Colon (tissue), 2 donors: ENCODE data around the gene SYT17.

Experiments used
- FAIRE-seq: peaks from 2 replicates; lab custom pipeline; 2012; peaks lifted over from hg19 to GRCh38; lab: Jason Lieb, UNC
- donor health status: control.
- donor health status: control.

SYT17 gene

GRCh38 chr16:19138601-19139000, 29.4 kb upstream of the SYT17 start:
- no peak for FAIRE-seq

- no peak for FAIRE-seq
These were observed 28.5 kb upstream of the SYT17 start for GRCh38 chr16:19139436-19140091.

- FAIRE-seq = no peak
These were observed 27.6 kb upstream of the SYT17 start for GRCh38 chr16:19140396-19140795.

GRCh38 chr16:19142939-19143598, 25.0 kb upstream of the SYT17 start:
- no peak for FAIRE-seq

- no peak for FAIRE-seq
These were observed 24.5 kb upstream of the SYT17 start for GRCh38 chr16:19143599-19143956.

GRCh38 chr16:19145010-19145409, 23.0 kb upstream of the SYT17 start:
- no peak for FAIRE-seq

GRCh38 chr16:19147126-19147525, 20.9 kb upstream of the SYT17 start:
- FAIRE-seq = no peak

- FAIRE-seq = no peak
These were observed 20.4 kb upstream of the SYT17 start for GRCh38 chr16:19147627-19148026.

GRCh38 chr16:19148189-19148588, 19.9 kb upstream of the SYT17 start:
- FAIRE-seq = no peak

- FAIRE-seq = no peak
These were observed 16.7 kb upstream of the SYT17 start for GRCh38 chr16:19151310-19151709.

GRCh38 chr16:19152042-19152441, 16.0 kb upstream of the SYT17 start:
- FAIRE-seq = no peak

GRCh38 chr16:19153876-19154275, 14.2 kb upstream of the SYT17 start:
- no peak for FAIRE-seq

GRCh38 chr16:19162085-19162484, 6.0 kb upstream of the SYT17 start:
- FAIRE-seq = no peak

GRCh38 chr16:19163215-19163614, 4.8 kb upstream of the SYT17 start:
- no peak for FAIRE-seq

GRCh38 chr16:19164285-19164684, 3.8 kb upstream of the SYT17 start:
- FAIRE-seq = no peak

- no peak for FAIRE-seq
These were observed 2.9 kb upstream of the SYT17 start for GRCh38 chr16:19165101-19165500.

GRCh38 chr16:19166500-19166899, 1.5 kb upstream of the SYT17 start:
- FAIRE-seq = no peak

GRCh38 chr16:19168371-19169081, 486 bp downstream of the SYT17 start:
- FAIRE-seq = no peak

GRCh38 chr16:19169082-19169639, 1.1 kb downstream of the SYT17 start:
- FAIRE-seq = no peak

GRCh38 chr16:19170043-19170655, 2.1 kb downstream of the SYT17 start:
- FAIRE-seq = no peak

- no peak for FAIRE-seq
These were observed 4.2 kb downstream of the SYT17 start for GRCh38 chr16:19172098-19172780.

- no peak for FAIRE-seq
These were observed 5.0 kb downstream of the SYT17 start for GRCh38 chr16:19173059-19173458.
